ENCODE data around the gene PTPRN2.

The PTPRN2 gene

GRCh38 chr7:157989589-157989988 lies 598.0 kb downstream of the PTPRN2 start:
- H3K4me3 ChIP-seq (ENCODE audit: low read depth, low read length): no peak overlapping the region
- TF ChIP-seq CTCF (IDR thresholded peaks at IDR 0.05; ENCODE audit: low read depth, low read length): no peak

DNA sequence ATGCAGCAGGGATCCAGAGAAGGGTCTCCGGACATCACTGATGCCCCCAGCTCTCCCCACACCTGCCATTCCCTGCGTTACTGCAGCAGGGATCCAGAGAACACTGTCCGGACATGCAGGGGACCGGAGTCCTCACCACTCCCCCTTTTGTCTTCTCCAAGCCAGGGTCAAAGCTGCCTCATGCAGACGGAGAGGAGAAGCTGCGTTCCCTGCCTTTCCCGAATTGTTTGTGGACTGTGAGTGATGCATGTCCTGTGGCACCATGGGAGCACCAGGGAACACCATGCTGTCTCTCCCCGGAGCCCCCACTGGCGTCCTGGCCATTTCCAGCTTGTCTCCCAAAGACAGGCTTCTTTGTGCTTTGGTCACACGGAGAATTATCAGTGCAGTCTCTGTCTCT lies 599.7 kb downstream of the PTPRN2 start:
- H3K4me3 ChIP-seq (ENCODE audit: low read depth, low read length): no peak overlapping the region
- no peak for TF ChIP-seq CTCF (IDR thresholded peaks at IDR 0.05; ENCODE audit: low read depth, low read length)

DNA sequence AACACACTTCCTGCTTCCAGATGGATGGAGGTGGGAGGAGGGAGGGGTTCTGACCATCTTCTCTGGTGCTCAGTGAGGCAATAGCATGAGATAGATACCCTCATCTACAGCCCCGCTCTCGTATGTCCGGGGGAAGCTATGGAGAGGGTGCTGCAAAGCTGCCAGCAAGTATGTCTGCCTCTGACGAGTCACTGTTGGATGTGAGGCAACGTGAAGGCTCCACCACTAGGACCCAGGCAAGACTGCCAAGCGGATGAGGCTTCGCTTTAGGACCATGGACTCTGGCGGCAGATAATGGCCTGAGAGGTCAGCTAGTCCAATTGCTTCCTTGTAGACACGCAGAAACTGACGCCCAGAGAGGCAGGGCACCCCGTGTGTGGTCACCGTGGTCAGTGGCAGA lies 601.6 kb downstream of the PTPRN2 start:
- no peak for TF ChIP-seq CTCF (IDR thresholded peaks at IDR 0.05; ENCODE audit: low read depth, low read length)
- H3K4me3 ChIP-seq (ENCODE audit: low read depth, low read length): no peak overlapping the region

- no peak for TF ChIP-seq CTCF (IDR thresholded peaks at IDR 0.05; ENCODE audit: low read depth, low read length)
Measured at GRCh38 chr7:157985636-157986035, 602.0 kb downstream of the PTPRN2 start.

DNA sequence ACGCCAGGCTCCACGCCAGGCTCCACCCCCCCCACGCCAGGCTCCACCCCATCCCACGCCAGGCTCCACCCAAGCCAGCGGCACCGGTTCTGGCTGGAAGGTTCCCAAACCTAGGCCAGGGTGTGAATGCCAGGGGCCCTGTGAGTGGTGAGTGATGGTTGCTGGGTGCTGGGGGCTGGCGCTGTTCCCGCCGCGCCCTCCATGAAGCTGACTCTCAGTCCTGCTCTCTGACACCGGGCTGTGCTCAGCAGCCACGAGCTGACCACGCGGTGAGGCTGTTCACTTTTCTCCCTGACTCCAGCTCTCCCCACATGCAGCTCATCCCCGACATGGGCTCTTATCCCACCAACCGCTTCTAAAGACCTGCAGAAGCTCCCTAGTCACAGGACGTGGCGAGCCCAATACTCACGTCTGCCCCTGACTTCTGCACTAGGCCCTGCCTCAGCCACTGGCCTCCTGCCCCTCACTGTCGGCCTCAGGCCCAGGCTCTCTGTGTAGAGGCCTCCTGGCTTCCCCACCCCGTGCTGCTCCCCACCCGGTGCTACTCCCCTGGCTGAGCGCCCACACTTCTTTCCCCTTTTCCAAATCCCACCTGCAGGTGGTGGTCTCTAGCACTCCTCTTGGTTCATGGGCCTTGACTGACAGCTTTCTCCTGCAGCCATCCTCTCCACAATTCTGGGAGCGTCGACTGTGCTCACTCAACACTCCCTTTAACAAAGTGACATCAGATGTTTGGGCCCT lies 603.0 kb downstream of the PTPRN2 start:
- TF ChIP-seq CTCF (IDR thresholded peaks at IDR 0.05; ENCODE audit: low read depth, low read length): no peak
- H3K4me3 ChIP-seq (ENCODE audit: low read depth, low read length): no peak overlapping the region

More at GRCh38 chr7:157985636-157986035, 602.0 kb downstream of the PTPRN2 start:
- no peak overlapping the region for H3K4me3 ChIP-seq (ENCODE audit: low read depth, low read length)

- no peak overlapping the region for H3K4me3 ChIP-seq (ENCODE audit: low read depth, low read length)
Measured at GRCh38 chr7:157983502-157984422, 603.9 kb downstream of the PTPRN2 start.

More at GRCh38 chr7:157983502-157984422, 603.9 kb downstream of the PTPRN2 start:
- no peak for TF ChIP-seq CTCF (IDR thresholded peaks at IDR 0.05; ENCODE audit: low read depth, low read length)

All from WI38 (cell line).